ENCODE results near the gene IFNA8.

Gene IFNA8

GRCh38 chr9:21395778-21396717 lies 12.9 kb upstream of the IFNA8 start:
- TF ChIP-seq POLR2A (IDR thresholded peaks at IDR 0.05; ENCODE audit: low read depth, low read length) = no peak
- FAIRE-seq (peak; percentile 97), DNase-seq (ENCODE audit: insufficient read length, low spot score) (peak; percentile 16)

GRCh38 chr9:21398955-21399489 lies 9.9 kb upstream of the IFNA8 start:
- no peak for DNase-seq (ENCODE audit: insufficient read length, low spot score)
- TF ChIP-seq POLR2A (IDR thresholded peaks at IDR 0.05; ENCODE audit: low read depth, low read length) (no peak), SPI1 (IDR thresholded peaks at IDR 0.05; ENCODE audit: low read depth, low read length) (no peak), POU2F2 (IDR thresholded peaks at IDR 0.05; ENCODE audit: low read depth, low read length) (no peak), POLR2AphosphoS5 (IDR thresholded peaks at IDR 0.05; ENCODE audit: low read depth, low read length) (no peak), TAF1 (IDR thresholded peaks at IDR 0.05; ENCODE audit: low read depth, low read length) (no peak), PAX5 (IDR thresholded peaks at IDR 0.05; ENCODE audit: insufficient read depth, low read length, severe bottlenecking) (no peak)
- no peak for FAIRE-seq

DNA sequence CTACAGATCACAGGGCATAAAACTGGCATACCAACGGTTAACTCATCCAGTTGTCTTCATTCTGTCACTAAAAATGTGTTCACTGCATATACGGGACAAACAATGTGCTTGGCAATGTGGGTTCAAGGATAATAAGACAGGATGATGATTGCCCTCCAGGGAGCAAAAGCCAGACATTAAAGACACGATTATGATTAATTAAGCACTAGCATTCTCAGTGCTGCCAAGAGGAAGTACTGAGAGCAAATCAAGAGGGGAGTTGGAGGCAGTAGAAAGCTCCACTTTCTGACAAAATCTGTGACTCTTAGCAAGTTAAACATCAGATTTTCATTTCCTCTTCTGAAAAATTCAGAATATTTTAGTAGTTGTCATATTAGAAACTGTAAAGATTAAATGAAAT lies 9.0 kb upstream of the IFNA8 start:
- DNase-seq (ENCODE audit: insufficient read length, low spot score) (no peak), FAIRE-seq (peak; percentile 43)
- TF ChIP-seq POLR2AphosphoS5 (IDR thresholded peaks at IDR 0.05; ENCODE audit: low read depth, low read length) (no peak), SPI1 (IDR thresholded peaks at IDR 0.05; ENCODE audit: low read depth, low read length) (peak; percentile 28; the same call in 1 of the 2 replicates)

DNA sequence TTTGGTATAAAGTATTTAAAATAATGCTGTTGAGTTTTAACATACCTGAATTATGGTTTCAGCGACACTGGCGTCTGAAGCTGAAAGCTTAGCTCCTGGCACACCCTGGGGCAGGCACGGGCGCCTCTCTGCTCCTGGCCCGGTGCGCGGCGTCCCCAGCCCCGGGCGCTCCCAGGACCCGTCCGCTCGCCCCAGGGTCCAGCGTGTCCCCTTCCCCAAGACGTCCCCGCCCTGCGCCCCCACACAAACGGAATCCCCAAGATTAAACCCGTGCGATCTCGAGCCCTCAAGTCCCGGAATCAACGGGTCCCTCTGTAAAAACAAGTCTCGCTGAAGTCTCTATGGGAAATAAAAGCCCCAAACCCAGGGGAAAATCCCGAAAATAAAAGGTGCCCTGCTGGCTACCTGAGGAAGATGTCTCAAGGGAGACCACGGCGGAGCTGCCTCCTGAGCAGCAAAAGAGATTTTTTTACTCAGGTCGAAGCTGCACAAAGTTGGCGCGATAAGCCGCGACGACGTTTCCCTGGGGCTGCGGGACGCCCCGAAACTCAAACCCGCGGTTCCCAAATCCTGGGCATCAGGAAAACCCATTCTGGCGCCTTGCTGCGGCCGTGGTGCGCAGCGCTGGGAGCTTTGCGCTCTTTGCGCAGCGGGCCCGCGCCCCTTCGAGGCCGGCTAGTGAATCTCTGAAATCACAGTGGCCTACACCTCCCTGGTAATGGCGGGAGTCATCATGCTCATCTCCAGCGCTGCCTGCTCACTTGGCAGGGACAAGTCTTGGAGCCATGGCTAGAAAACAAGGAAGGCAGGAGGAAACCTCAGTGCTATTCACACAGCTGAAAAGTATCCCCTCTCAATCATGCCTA lies 6.3 kb upstream of the IFNA8 start:
- peak; percentile 86 for FAIRE-seq
- TF ChIP-seq POLR2AphosphoS5 (IDR thresholded peaks at IDR 0.05; ENCODE audit: low read depth, low read length) (no peak), TAF1 (IDR thresholded peaks at IDR 0.05; ENCODE audit: low read depth, low read length) (no peak), PAX5 (IDR thresholded peaks at IDR 0.05; ENCODE audit: insufficient read depth, low read length, severe bottlenecking) (no peak), POLR2A (IDR thresholded peaks at IDR 0.05; ENCODE audit: low read depth, low read length) (no peak), POU2F2 (IDR thresholded peaks at IDR 0.05; ENCODE audit: low read depth, low read length) (no peak), SPI1 (IDR thresholded peaks at IDR 0.05; ENCODE audit: low read depth, low read length) (no peak)
- peak; percentile 21 for DNase-seq (ENCODE audit: insufficient read length, low spot score)

GRCh38 chr9:21404146-21404545 lies 4.8 kb upstream of the IFNA8 start:
- peak; percentile 9 for FAIRE-seq
- DNase-seq (ENCODE audit: insufficient read length, low spot score) = no peak
- TF ChIP-seq TAF1 (IDR thresholded peaks at IDR 0.05; ENCODE audit: low read depth, low read length) = no peak
- no peak for TF ChIP-seq SPI1 (IDR thresholded peaks at IDR 0.05; ENCODE audit: low read depth, low read length)
- TF ChIP-seq PAX5 (IDR thresholded peaks at IDR 0.05; ENCODE audit: insufficient read depth, low read length, severe bottlenecking) = no peak
- no peak for TF ChIP-seq POLR2A (IDR thresholded peaks at IDR 0.05; ENCODE audit: low read depth, low read length)
- TF ChIP-seq POLR2AphosphoS5 (IDR thresholded peaks at IDR 0.05; ENCODE audit: low read depth, low read length) = no peak
- no peak for TF ChIP-seq POU2F2 (IDR thresholded peaks at IDR 0.05; ENCODE audit: low read depth, low read length)

- no peak for DNase-seq (ENCODE audit: insufficient read length, low spot score)
- TF ChIP-seq SPI1 (IDR thresholded peaks at IDR 0.05; ENCODE audit: low read depth, low read length) (no peak), TAF1 (IDR thresholded peaks at IDR 0.05; ENCODE audit: low read depth, low read length) (no peak), POU2F2 (IDR thresholded peaks at IDR 0.05; ENCODE audit: low read depth, low read length) (no peak), PAX5 (IDR thresholded peaks at IDR 0.05; ENCODE audit: insufficient read depth, low read length, severe bottlenecking) (no peak), POLR2AphosphoS5 (IDR thresholded peaks at IDR 0.05; ENCODE audit: low read depth, low read length) (no peak), POLR2A (IDR thresholded peaks at IDR 0.05; ENCODE audit: low read depth, low read length) (no peak)
- FAIRE-seq = no peak
These were observed 3.2 kb downstream of the IFNA8 start for GRCh38 chr9:21412107-21412506.

DNA sequence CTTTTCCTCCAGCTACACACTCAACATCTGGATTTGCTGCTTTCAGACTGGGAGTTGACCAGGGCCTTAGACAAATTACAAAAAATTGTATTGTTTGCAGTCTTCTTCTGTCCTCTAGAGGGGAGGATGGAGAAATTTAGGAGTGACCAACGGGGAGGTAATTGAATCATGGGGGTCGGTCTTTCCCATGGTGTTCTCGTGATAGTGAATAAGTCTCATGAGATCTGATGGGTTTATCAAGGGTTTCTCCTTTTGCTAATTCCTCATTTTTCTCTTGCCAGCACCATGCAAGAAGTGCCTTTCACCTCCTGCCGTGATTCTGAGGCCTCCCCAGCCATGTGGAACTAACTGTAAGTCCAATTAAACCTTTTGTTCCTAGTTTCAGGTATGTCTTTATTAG lies 4.2 kb downstream of the IFNA8 start:
- TF ChIP-seq TAF1 (IDR thresholded peaks at IDR 0.05; ENCODE audit: low read depth, low read length) (no peak), PAX5 (IDR thresholded peaks at IDR 0.05; ENCODE audit: insufficient read depth, low read length, severe bottlenecking) (no peak), POLR2A (IDR thresholded peaks at IDR 0.05; ENCODE audit: low read depth, low read length) (no peak), SPI1 (IDR thresholded peaks at IDR 0.05; ENCODE audit: low read depth, low read length) (no peak), POLR2AphosphoS5 (IDR thresholded peaks at IDR 0.05; ENCODE audit: low read depth, low read length) (no peak), POU2F2 (IDR thresholded peaks at IDR 0.05; ENCODE audit: low read depth, low read length) (no peak)
- DNase-seq (ENCODE audit: insufficient read length, low spot score) = no peak
- FAIRE-seq = peak; percentile 26

DNA sequence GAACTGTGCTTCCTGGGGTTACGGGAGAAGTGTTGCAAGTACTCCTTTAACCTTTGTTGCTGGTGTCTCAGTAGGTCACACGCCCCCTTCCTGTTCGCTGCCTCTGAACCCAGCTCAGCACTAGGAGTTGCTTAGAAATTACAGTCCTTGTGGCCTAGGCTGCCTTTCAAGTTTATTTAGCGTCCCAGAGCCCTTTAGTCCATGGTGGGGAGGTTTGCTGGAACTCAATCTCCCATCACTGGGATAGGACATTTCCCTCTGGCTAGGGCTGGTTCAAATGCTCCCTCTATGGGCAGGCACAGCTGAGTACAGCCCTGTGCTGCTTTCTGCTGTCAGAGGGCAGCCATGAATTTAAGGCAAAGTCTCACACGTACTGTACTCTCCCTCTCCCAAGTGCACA lies 4.7 kb downstream of the IFNA8 start:
- no peak for TF ChIP-seq TAF1 (IDR thresholded peaks at IDR 0.05; ENCODE audit: low read depth, low read length)
- no peak for TF ChIP-seq PAX5 (IDR thresholded peaks at IDR 0.05; ENCODE audit: insufficient read depth, low read length, severe bottlenecking)
- no peak for TF ChIP-seq SPI1 (IDR thresholded peaks at IDR 0.05; ENCODE audit: low read depth, low read length)
- no peak for TF ChIP-seq POLR2AphosphoS5 (IDR thresholded peaks at IDR 0.05; ENCODE audit: low read depth, low read length)
- no peak for TF ChIP-seq POU2F2 (IDR thresholded peaks at IDR 0.05; ENCODE audit: low read depth, low read length)
- TF ChIP-seq POLR2A (IDR thresholded peaks at IDR 0.05; ENCODE audit: low read depth, low read length) = no peak
- DNase-seq (ENCODE audit: insufficient read length, low spot score) = no peak
- FAIRE-seq = no peak

GRCh38 chr9:21414220-21414940 lies 5.5 kb downstream of the IFNA8 start:
- no peak for TF ChIP-seq POLR2A (IDR thresholded peaks at IDR 0.05; ENCODE audit: low read depth, low read length)
- TF ChIP-seq PAX5 (IDR thresholded peaks at IDR 0.05; ENCODE audit: insufficient read depth, low read length, severe bottlenecking) = no peak
- no peak for TF ChIP-seq SPI1 (IDR thresholded peaks at IDR 0.05; ENCODE audit: low read depth, low read length)
- TF ChIP-seq TAF1 (IDR thresholded peaks at IDR 0.05; ENCODE audit: low read depth, low read length) = no peak
- no peak for FAIRE-seq

More at GRCh38 chr9:21414220-21414940, 5.5 kb downstream of the IFNA8 start:
- DNase-seq (ENCODE audit: insufficient read length, low spot score) = no peak
